GM12878 (cell line): Measurements from ENCODE around the gene FAN1. TPM values are rescaled to one million over a fixed set of nuclear protein-coding genes. Genes with fewer than 3 reads are reported as not detected.

Source experiments
- ATAC-seq: fragments of 200-7000 bp; cut with Tn5 transposase; 3 replicates; pipeline ENCODE4 v1.9.1; 2020; ENCODE audit warnings: mild to moderate bottlenecking, moderate library complexity
- BruUV-seq: library from RNA; stranded (reverse); fragments of 400-500 nt; replicated peaks from 2 replicates; lab custom pipeline; 2021; lab: Mats Ljungman, UMichigan
- CTCF ChIA-PET: fragments of 300-600 bp; sonication (Branson Sonifier 250); formaldehyde crosslinking; extraction: SDS; loops from one replicate; lab custom pipeline; 2021; ENCODE audit warnings: inconsistent platforms; lab: Yijun Ruan, JAX
- POLR2A ChIA-PET: fragments of 350-600 bp; formaldehyde crosslinking; extraction: SDS; loops from one replicate; lab custom pipeline; 2021; ENCODE audit warnings: inconsistent platforms; lab: Charles Lee
- RAD21 ChIA-PET: fragments of 300-600 bp; sonication (Branson Sonifier 250); formaldehyde crosslinking; loops from one replicate; lab custom pipeline; 2023; ENCODE audit warnings: antibody characterized with exemption; ENCODE audit not compliant: unreplicated experiment; lab: Charles Lee
- SMC1A ChIA-PET: fragments of 300-600 bp; sonication (Branson Sonifier 250); formaldehyde crosslinking; loops from one replicate; lab custom pipeline; 2023; ENCODE audit not compliant: unreplicated experiment, uncharacterized antibody; lab: Charles Lee
- DNase-seq: peaks from one replicate; pipeline ENCODE4 v3.0.0-alpha.2; 2011; ENCODE audit warnings: low read depth, low spot score
- FAIRE-seq: peaks from 3 replicates; lab custom pipeline; 2011; peaks lifted over from hg19 to GRCh38; lab: Jason Lieb, UNC
- H2AFZ ChIP-seq: 2 replicates; pipeline ENCODE4 v1.6.0; 2011; ENCODE audit warnings: low read depth, low read length, control low read depth; ENCODE audit not compliant: control insufficient read depth
- H3K27ac ChIP-seq: 2 replicates; pipeline ENCODE4 v1.5.1; 2011; ENCODE audit warnings: control low read depth; ENCODE audit not compliant: control insufficient read depth, insufficient read depth
- H3K27me3 ChIP-seq, 2 experiments: replicated peaks in 1 of 2; 2 replicates each; pipeline versions ENCODE4 v1.6.0 to v1.6.1; 2011; ENCODE audit warnings: low read length in 1 of 2; ENCODE audit not compliant: control insufficient read depth in 2 of 2, insufficient read depth in 2 of 2
- H3K36me3 ChIP-seq, 2 experiments: 2 replicates each; pipeline ENCODE4 v1.5.1; 2011; ENCODE audit warnings: low read length in 1 of 2; ENCODE audit not compliant: control insufficient read depth in 2 of 2, insufficient read depth in 2 of 2
- H3K4me1 ChIP-seq: 2 replicates; pipeline ENCODE4 v1.6.1; 2011; ENCODE audit warnings: mild to moderate bottlenecking, low read length, moderate library complexity, mixed read lengths; ENCODE audit not compliant: control insufficient read depth, insufficient read depth
- H3K4me2 ChIP-seq: 2 replicates; pipeline ENCODE4 v1.6.0; 2011; ENCODE audit warnings: control low read depth; ENCODE audit not compliant: control insufficient read depth, insufficient read depth
- H3K4me3 ChIP-seq: fragments of 200-600 bp; sonication (generic); 2 replicates; pipeline ENCODE4 v1.5.1; 2016
- H3K79me2 ChIP-seq: 2 replicates; pipeline ENCODE4 v1.6.0; 2011; ENCODE audit warnings: low read length; ENCODE audit not compliant: control insufficient read depth, insufficient read depth
- H3K9ac ChIP-seq: 2 replicates; pipeline ENCODE4 v1.8.0; 2011; ENCODE audit warnings: low read length, control low read depth, mixed read lengths; ENCODE audit not compliant: control insufficient read depth, insufficient read depth
- H3K9me3 ChIP-seq: replicated peaks from 3 replicates; pipeline ENCODE4 v1.5.1; 2011; ENCODE audit warnings: mild to moderate bottlenecking, low read length; ENCODE audit not compliant: control insufficient read depth, insufficient read depth
- H4K20me1 ChIP-seq: 2 replicates; pipeline ENCODE4 v1.6.0; 2011; ENCODE audit not compliant: control insufficient read depth, insufficient read depth
- ATF3 ChIP-seq: IDR thresholded peaks from 2 replicates; pipeline ENCODE4 v1.6.1; 2011; ENCODE audit warnings: low read depth, mild to moderate bottlenecking, low read length, moderate library complexity, borderline replicate concordance; ENCODE audit errors: extremely low read depth
- ATF7 ChIP-seq: fragments of 450-650 bp; IDR thresholded peaks from 2 replicates; pipeline ENCODE4 v1.6.1; 2016; ENCODE audit warnings: low read depth, mild to moderate bottlenecking
- BHLHE40 ChIP-seq, 2 experiments: fragments of 450-650 bp in 1 of 2; IDR thresholded peaks; 2 replicates each; pipeline ENCODE4 v1.6.1; 2011 to 2017; ENCODE audit warnings: low read depth in 2 of 2, borderline replicate concordance in 1 of 2, improper control_type of control experiment in 1 of 2, low read length in 1 of 2, mild to moderate bottlenecking in 1 of 2
- HDAC2 ChIP-seq: fragments of 200-600 bp; sonication (generic); IDR thresholded peaks from 2 replicates; pipeline ENCODE4 v1.6.1; 2017
- MAX ChIP-seq: IDR thresholded peaks from 2 replicates; pipeline ENCODE4 v1.6.1; 2012; ENCODE audit warnings: low read depth, low read length, improper control_type of control experiment
- MTA2 ChIP-seq: fragments of 450-650 bp; IDR thresholded peaks from 2 replicates; pipeline ENCODE4 v1.6.1; 2016; ENCODE audit warnings: low read depth, mild to moderate bottlenecking, moderate library complexity
- NR2C2 ChIP-seq: IDR thresholded peaks from 2 replicates; pipeline ENCODE4 v1.6.1; 2011; ENCODE audit warnings: borderline replicate concordance, low read depth; ENCODE audit not compliant: control insufficient read depth, insufficient read length
- PAX5 ChIP-seq: IDR thresholded peaks from 2 replicates; pipeline ENCODE4 v1.6.1; 2011; ENCODE audit warnings: low read depth, low read length, borderline replicate concordance
- POLR2A ChIP-seq: IDR thresholded peaks from 2 replicates; pipeline ENCODE4 v1.6.1; 2011; ENCODE audit warnings: low read depth, mild to moderate bottlenecking, low read length
- SMAD1 ChIP-seq: fragments of 450-650 bp; IDR thresholded peaks from 2 replicates; pipeline ENCODE4 v1.6.1; 2018; ENCODE audit warnings: mild to moderate bottlenecking, low read depth; ENCODE audit not compliant: partially characterized antibody
- SPI1 ChIP-seq: IDR thresholded peaks from 2 replicates; pipeline ENCODE4 v1.6.1; 2011; ENCODE audit warnings: low read depth, mild to moderate bottlenecking, low read length, moderate library complexity, borderline replicate concordance; ENCODE audit not compliant: insufficient read depth
- STAT1 ChIP-seq: fragments of 450-650 bp; conservative IDR thresholded peaks from 2 replicates; pipeline ENCODE4 v1.6.1; 2014; ENCODE audit warnings: antibody characterized with exemption, mild to moderate bottlenecking
- SUPT20H ChIP-seq: IDR thresholded peaks from 2 replicates; pipeline ENCODE4 v1.6.1; 2011; ENCODE audit warnings: low read depth, mild to moderate bottlenecking, low read length, moderate library complexity, borderline replicate concordance; ENCODE audit not compliant: control insufficient read depth
- SUZ12 ChIP-seq: fragments of 200-600 bp; sonication (generic); IDR thresholded peaks from one replicate; pipeline ENCODE4 v1.6.1; 2018; ENCODE audit warnings: antibody characterized with exemption, mild to moderate bottlenecking; ENCODE audit not compliant: unreplicated experiment
- TBL1XR1 ChIP-seq: IDR thresholded peaks from 2 replicates; pipeline ENCODE4 v1.6.1; 2012; ENCODE audit warnings: low read depth, low read length, improper control_type of control experiment
- YBX1 ChIP-seq: fragments of 450-650 bp; IDR thresholded peaks from 2 replicates; pipeline ENCODE4 v1.6.1; 2016; ENCODE audit warnings: antibody characterized with exemption
- WGBS: methylation state at CpG from one replicate; pipeline ENCODE4 v1.1.6; 2016; ENCODE audit warnings: low lambda C conversion rate; ENCODE audit not compliant: insufficient replicate concordance, insufficient coverage; ENCODE audit errors: missing lambda C conversion rate; 5-methylcytosine and 5-hydroxymethylcytosine counted together
- in situ Hi-C: fragments of 300-500 bp; cut with MboI; formaldehyde crosslinking; loops from 9 replicates; pipeline ENCODE4 v1.14.3; 2018; ENCODE audit warnings: mixed read lengths
- intact Hi-C: fragments of 100-400 bp; cut with micrococcal nuclease; formaldehyde crosslinking; loops from one replicate; pipeline ENCODE4 v1.14.2; 2022; ENCODE audit not compliant: unreplicated experiment
- polyA plus RNA-seq, 11 experiments: library from polyadenylated mRNA; depleted of rRNA in 4 of 11; unstranded in 6 of 11; stranded (reverse) in 5 of 11; fragments of >200 nt; fragmentation: Nextera tagmentation in 4 of 11; fragmentation: Illumina TruSeq in 1 of 11; extraction: Ambion mirVana in 4 of 11; extraction: Trizol in 1 of 11; gene quantifications; 1 replicate in 1 of 11; 2 replicates in 10 of 11; pipeline versions ENCODE4 v1.2.1 to v1.2.3, GENCODE V29; 2011 to 2016; ENCODE audit warnings: inconsistent platforms in 2 of 11, missing spikeins in 2 of 11, low read depth in 1 of 11
- total RNA-seq, 4 experiments: library from RNA; depleted of rRNA in 3 of 4; stranded (reverse); fragments of >200 nt in 3 of 4; fragmentation: Illumina TruSeq in 1 of 4; extraction: Trizol in 1 of 4; gene quantifications; 2 replicates each; pipeline versions ENCODE4 v1.2.1 to v1.2.3, GENCODE V29; 2013 to 2021

FAN1 gene
- total and polyA plus RNA-seq, 10 of the 15 experiments (the other 5 are each of a cell fraction or from before 2014, with no cell fraction given): 0.55 to 18.6 (median 12.6) TPM

- intact Hi-C loops (loop anchor here (5.0 kb wide), 1 partner anchor 47 kb away; no protein-coding TSS in a partner anchor), in situ Hi-C loops (no loop called here)
- BruUV-seq: no TSS peak
- ATAC-seq (no peak), FAIRE-seq (no peak), DNase-seq (no peak)
- no peaks in the 10 kb centered on the region for H4K20me1 ChIP-seq
- no peaks in the 10 kb centered on the region for H3K9me3 ChIP-seq
- H3K4me2 ChIP-seq: no peak overlapping the region
- CTCF ChIA-PET: interaction anchor here (1.3 kb wide), 1 partner anchor 111 kb away, joined by 3 read pairs; no protein-coding TSS in a partner anchor
- POLR2A ChIA-PET: no interaction called here
- no peak overlapping the region for H3K27ac ChIP-seq
- H3K4me3 ChIP-seq: no peak overlapping the region
- SMC1A ChIA-PET: interaction anchor here (1.3 to 4.5 kb wide), 3 partner anchors 13 to 44 kb away, joined by 4 to 22 read pairs (median 5); no protein-coding TSS in a partner anchor
- H3K27me3 ChIP-seq: no peaks in the 10 kb centered on the region
- peaks cover 14% of the 10 kb centered on the region; the same call in 1 of the 2 replicates for H3K4me1 ChIP-seq
- no peak overlapping the region for H3K9ac ChIP-seq
- peaks cover 2 to 3% of the 10 kb centered on the region in 2 experiments; a peak in 2 of 4 replicates for H3K36me3 ChIP-seq
- no peak overlapping the region for H2AFZ ChIP-seq
- WGBS: 100% methylated on average over 2 of the region's 2 CpGs
- RAD21 ChIA-PET: no interaction called here
- TF ChIP-seq TBL1XR1 (no peak), SUZ12 (no peak), MAX (no peak), PAX5 (no peak), NR2C2 (no peak), SPI1 (no peak), SUPT20H (no peak), YBX1 (no peak), MTA2 (no peak), STAT1 (no peak), SMAD1 (no peak), BHLHE40 (IDR thresholded peaks at IDR 0.05; ENCODE audit: borderline replicate concordance in 1 of 2, low read depth in 2 of 2, low read length in 1 of 2) (no peak), ATF7 (no peak), HDAC2 (no peak), ATF3 (no peak), POLR2A (no peak)
- H3K79me2 ChIP-seq: no peaks in the 10 kb centered on the region
Observed at GRCh38 chr15:30969724-30970123, 66.0 kb downstream of the FAN1 start.
